VCaP (cell line): ENCODE measurements around the gene IFI30.

Experiments
- H3K27ac ChIP-seq: fragments of 450-650 bp; 2 replicates; pipeline ENCODE4 v1.5.1; 2017
- CTCF ChIP-seq: fragments of 450-650 bp; conservative IDR thresholded peaks from 2 replicates; pipeline ENCODE4 v1.5.1; 2017; ENCODE audit warnings: mild to moderate bottlenecking, moderate library complexity

Gene IFI30

GRCh38 chr19:18174983-18175382 lies 1.4 kb downstream of the IFI30 start:
- peak overlapping the region; percentile 71; the same call in 1 of the 2 replicates for H3K27ac ChIP-seq
- TF ChIP-seq CTCF = no peak

GRCh38 chr19:18176367-18177310 lies 3.0 kb downstream of the IFI30 start:
- TF ChIP-seq CTCF = no peak
- no peak overlapping the region for H3K27ac ChIP-seq

GRCh38 chr19:18179957-18180356 lies 6.3 kb downstream of the IFI30 start:
- TF ChIP-seq CTCF = no peak

GRCh38 chr19:18183529-18183928 lies 9.9 kb downstream of the IFI30 start:
- peak overlapping the region; percentile 71 for H3K27ac ChIP-seq
- no peak for TF ChIP-seq CTCF

More at GRCh38 chr19:18179957-18180356, 6.3 kb downstream of the IFI30 start:
- no peak overlapping the region for H3K27ac ChIP-seq

GRCh38 chr19:18185538-18185937 lies 11.9 kb downstream of the IFI30 start:
- TF ChIP-seq CTCF = no peak
- peak overlapping the region; percentile 71; the same call in 1 of the 2 replicates for H3K27ac ChIP-seq

GRCh38 chr19:18190278-18190677 lies 16.7 kb downstream of the IFI30 start:
- TF ChIP-seq CTCF = no peak
- peak overlapping the region; percentile 90 for H3K27ac ChIP-seq

GRCh38 chr19:18191640-18192062 lies 18.0 kb downstream of the IFI30 start:
- no peak for TF ChIP-seq CTCF
- peak overlapping the region; percentile 90 for H3K27ac ChIP-seq
